HFF-Myc (cell line): Measurements from ENCODE around the gene MTG2.

Experiments
- DNase-seq: peaks from one replicate; pipeline ENCODE4 v3.0.0-alpha.2; 2011; ENCODE audit warnings: low read depth; ENCODE audit errors: extremely low read depth
- H3K4me3 ChIP-seq: replicated peaks from 2 replicates; pipeline ENCODE4 v1.5.1; 2011; ENCODE audit warnings: low read depth, mild to moderate bottlenecking, control low read depth, low read length
- TF ChIP-seq, protein P1 (sequence below): IDR thresholded peaks from 2 replicates; pipeline ENCODE4 v1.5.1; 2012; ENCODE audit warnings: mild to moderate bottlenecking, low read depth, low read length, control low read depth; ENCODE audit errors: missing control alignments

Gene MTG2

DNA sequence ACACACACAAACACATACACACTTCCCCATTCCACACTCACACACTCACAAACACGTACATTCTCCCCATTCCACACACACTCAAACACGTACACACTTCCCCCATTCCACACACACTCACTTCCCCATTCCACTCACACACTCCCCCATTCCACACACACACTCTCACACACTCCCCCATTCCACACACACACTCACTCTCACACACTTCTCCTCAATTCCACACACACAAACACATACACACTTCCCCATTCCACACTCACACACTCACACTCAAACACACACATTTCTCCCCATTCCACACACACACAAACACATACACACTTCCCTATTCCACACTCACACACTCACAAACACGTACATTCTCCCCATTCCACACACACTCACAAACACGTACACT, 46.8 kb downstream of the MTG2 start:
- TF ChIP-seq, protein P1, sequence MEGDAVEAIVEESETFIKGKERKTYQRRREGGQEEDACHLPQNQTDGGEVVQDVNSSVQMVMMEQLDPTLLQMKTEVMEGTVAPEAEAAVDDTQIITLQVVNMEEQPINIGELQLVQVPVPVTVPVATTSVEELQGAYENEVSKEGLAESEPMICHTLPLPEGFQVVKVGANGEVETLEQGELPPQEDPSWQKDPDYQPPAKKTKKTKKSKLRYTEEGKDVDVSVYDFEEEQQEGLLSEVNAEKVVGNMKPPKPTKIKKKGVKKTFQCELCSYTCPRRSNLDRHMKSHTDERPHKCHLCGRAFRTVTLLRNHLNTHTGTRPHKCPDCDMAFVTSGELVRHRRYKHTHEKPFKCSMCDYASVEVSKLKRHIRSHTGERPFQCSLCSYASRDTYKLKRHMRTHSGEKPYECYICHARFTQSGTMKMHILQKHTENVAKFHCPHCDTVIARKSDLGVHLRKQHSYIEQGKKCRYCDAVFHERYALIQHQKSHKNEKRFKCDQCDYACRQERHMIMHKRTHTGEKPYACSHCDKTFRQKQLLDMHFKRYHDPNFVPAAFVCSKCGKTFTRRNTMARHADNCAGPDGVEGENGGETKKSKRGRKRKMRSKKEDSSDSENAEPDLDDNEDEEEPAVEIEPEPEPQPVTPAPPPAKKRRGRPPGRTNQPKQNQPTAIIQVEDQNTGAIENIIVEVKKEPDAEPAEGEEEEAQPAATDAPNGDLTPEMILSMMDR: no peak
- H3K4me3 ChIP-seq: no peak overlapping the region
- DNase-seq: no peak

DNA sequence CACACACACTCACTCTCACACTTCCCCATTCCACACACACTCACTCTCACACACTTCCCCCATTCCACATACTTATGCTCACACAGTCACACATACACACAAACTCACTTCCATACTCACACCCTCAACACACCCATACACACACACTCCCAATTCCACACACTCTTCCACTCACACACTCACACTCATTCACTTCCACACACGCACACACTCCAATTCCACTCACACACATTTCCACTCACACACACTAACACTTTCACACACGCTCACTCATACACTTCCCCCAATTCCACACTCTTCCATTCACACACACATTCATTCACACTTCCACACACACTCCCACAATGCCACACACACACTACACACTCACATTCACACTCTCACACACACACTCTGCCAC, 47.4 kb downstream of the MTG2 start:
- TF ChIP-seq, protein P1: no peak
- no peak for DNase-seq

DNA sequence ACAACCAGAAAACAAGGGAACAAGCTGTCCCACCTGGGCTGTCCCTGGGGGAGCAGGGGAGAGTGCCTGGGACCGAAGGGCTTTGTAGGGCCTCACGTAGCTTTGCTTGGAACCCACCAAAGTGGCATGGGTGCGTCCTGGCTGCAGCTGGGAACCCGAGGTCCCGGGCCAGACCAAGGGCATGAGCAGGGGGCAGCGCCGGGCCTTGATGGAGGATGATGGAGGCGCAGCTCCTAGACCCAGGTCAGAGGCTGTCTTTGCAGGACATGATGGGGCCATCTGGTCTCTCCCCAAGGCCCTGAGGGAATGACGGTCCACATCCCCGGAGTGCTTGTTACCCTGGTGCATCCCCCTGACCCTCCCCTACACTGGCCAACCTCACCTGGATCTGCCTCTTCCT, 47.9 kb downstream of the MTG2 start:
- H3K4me3 ChIP-seq: no peak overlapping the region

More for the DNA sequence above, 47.4 kb downstream of the MTG2 start:
- no peak overlapping the region for H3K4me3 ChIP-seq

DNA sequence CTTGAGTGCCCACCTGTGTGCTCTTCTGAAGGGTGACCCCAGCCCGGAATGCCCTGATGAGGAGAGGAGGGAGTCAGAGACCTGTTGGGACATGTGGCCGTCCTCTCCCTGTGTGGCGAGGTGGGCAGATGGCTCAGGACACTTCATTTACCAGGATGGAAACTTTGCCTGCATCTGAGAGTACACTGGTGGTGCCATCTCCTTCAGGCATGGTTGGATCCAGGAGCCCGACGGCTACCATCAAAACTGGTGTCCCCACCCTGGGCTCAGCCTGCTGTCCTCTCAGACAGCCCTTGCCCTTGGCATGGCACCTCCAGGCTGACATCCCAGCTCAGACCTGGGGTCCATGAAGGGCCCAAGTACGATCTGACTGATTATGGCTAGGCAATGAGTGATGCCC, 48.5 kb downstream of the MTG2 start:
- DNase-seq: no peak
- TF ChIP-seq, protein P1: no peak
- H3K4me3 ChIP-seq: no peak overlapping the region

More for the DNA sequence above, 47.9 kb downstream of the MTG2 start:
- DNase-seq: no peak
- TF ChIP-seq, protein P1: no peak

DNA sequence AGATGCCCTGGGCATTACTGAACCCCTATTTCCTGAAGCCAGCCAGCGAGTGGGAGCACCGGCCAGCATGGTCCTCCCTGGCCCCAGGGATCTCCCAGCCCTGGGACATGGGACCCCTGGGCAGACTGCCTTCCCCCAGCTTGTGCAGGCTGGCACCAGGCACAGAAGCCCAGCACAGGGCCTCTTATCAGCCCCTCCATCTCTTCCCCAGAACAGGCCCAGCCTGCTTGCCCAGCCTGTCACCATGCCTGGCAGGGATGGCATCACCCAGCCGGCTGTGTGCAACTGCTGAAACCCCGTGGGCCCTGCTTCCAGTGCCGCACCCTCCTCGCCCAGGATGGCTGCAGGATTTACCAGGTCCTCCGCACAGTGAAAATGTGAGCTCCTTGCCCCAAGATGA, 49.4 kb downstream of the MTG2 start:
- TF ChIP-seq, protein P1: no peak
- no peak overlapping the region for H3K4me3 ChIP-seq
- no peak for DNase-seq

DNA sequence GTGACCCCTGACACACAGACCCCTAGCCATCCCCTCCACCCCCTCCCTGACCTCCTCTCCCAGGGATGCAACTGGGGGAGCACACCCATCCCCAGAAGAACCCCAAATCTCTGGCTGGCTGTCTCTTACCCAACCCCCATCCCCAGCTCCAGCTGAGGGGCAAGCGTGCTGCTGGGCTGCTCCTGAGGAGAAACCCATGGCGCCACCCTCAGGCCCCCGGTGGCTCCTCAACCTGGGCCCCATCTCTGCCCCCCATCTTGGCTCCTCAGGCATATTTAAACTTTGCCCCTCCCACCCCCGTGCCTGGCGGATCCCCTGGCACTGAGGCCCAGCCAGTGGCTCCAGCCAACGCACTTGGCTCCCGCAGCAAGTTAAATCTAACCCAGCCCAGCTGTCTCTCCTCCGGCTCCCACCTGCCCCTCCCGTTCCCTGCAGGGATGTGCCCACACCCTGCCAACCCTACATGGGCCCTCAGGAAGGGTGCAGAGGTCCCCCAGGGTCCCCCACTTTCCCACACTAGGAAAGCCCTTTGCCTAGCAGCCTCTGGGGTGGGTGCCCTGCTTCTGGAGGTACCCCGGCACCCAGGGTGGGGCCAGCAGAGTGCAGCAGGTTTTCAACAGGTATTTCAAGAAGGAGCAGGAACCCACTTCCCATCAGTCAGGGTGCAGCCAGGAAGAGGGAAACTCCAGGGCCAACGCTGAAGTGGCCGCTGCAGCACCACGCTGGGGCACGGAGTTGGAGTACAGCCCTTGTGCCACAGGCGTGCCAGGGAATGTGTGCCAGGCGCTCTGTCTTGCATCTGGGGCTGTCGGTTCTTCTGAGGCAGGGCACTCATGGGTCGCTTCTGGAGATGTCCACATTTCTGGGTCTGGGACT, 50.2 kb downstream of the MTG2 start:
- DNase-seq: no peak
- TF ChIP-seq, protein P1: no peak
- no peak overlapping the region for H3K4me3 ChIP-seq
